ENCODE results near the gene KCTD8.
A peak's percentile ranks its signal among the peaks of the same experiment; 100 is the strongest.

KCTD8 gene

GRCh38 chr4:44448521-44449461, at the start of gene KCTD8:
Gene KCTD8, minus strand, starts transcription at chr4:44448809.
- H3K36me3 ChIP-seq (ENCODE audit: control insufficient read depth, insufficient read depth, low read length): no peaks in the 10 kb centered on the region
- H3K4me3 ChIP-seq (replicated peaks; ENCODE audit: low read depth, low read length): peak within 1 kb of the TSS; percentile 46
- peak; percentile 83 for TF ChIP-seq CTCF (IDR thresholded peaks at IDR 0.05; ENCODE audit: insufficient read depth, low read length, poor library complexity, severe bottlenecking)
- no peaks in the 10 kb centered on the region; the same call in 1 of the 2 replicates for H3K27me3 ChIP-seq (replicated peaks; ENCODE audit: control insufficient read depth, insufficient read depth, low read length)
- peak; percentile 84 for DNase-seq (ENCODE audit: extremely low read depth, insufficient read length)

DNA sequence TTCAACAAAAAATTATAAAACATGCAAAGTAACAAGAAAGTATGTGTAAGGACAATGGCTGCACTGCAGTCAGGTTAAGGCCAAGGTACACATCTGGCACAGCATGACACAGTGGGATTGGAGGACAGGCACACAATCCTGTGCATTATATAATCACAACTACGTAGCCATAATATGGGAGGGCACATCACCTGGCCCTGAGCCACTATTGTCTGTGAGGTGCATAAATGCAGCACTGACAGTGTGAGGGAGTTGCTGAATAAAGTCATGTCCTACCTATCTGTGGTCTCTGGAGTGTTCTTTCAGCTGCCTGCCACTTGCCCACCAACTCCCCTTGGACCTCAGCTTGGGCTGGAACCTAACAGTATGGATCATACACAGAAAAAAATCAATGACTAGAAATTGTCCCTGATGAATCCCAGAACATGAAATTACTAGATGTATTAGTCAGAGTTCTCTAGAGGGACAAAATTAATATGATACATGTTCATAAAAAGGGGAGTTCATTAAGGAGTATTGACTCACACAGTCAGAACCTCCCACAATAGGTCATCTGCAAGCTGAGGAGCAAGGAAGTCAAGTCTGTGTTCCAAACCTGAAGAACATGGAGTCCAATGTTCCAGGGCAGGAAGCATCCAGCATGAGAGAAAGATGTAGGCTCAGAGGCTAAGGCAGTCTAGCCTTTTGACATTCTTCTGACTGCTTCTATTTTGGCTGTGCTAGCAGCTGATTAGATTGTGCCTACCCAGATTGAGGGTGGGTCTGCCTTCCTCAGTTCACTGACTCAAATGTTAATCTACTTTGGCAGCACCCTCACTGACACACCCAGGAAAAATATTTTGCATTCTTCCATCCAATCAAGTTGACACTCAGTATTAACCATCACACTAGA, 46.4 kb upstream of the KCTD8 start:
- TF ChIP-seq CTCF (IDR thresholded peaks at IDR 0.05; ENCODE audit: insufficient read depth, low read length, poor library complexity, severe bottlenecking): no peak
- no peak for DNase-seq (ENCODE audit: extremely low read depth, insufficient read length)
- Histone ChIP-seq H3K27me3 (replicated peaks; ENCODE audit: control insufficient read depth, insufficient read depth, low read length) (no peaks in the 10 kb centered on the region), H3K4me3 (replicated peaks; ENCODE audit: low read depth, low read length) (no peak overlapping the region), H3K36me3 (ENCODE audit: control insufficient read depth, insufficient read depth, low read length) (no peaks in the 10 kb centered on the region)

GRCh38 chr4:44493924-44494323, 45.3 kb upstream of the KCTD8 start:
- no peak for DNase-seq (ENCODE audit: extremely low read depth, insufficient read length)
- Histone ChIP-seq H3K36me3 (ENCODE audit: control insufficient read depth, insufficient read depth, low read length) (no peaks in the 10 kb centered on the region), H3K4me3 (replicated peaks; ENCODE audit: low read depth, low read length) (no peak overlapping the region), H3K27me3 (replicated peaks; ENCODE audit: control insufficient read depth, insufficient read depth, low read length) (no peaks in the 10 kb centered on the region)
- TF ChIP-seq CTCF (IDR thresholded peaks at IDR 0.05; ENCODE audit: insufficient read depth, low read length, poor library complexity, severe bottlenecking): peak; percentile 53

- no peak for TF ChIP-seq CTCF (IDR thresholded peaks at IDR 0.05; ENCODE audit: insufficient read depth, low read length, poor library complexity, severe bottlenecking)
- no peak for DNase-seq (ENCODE audit: extremely low read depth, insufficient read length)
- Histone ChIP-seq H3K27me3 (replicated peaks; ENCODE audit: control insufficient read depth, insufficient read depth, low read length) (no peaks in the 10 kb centered on the region), H3K4me3 (replicated peaks; ENCODE audit: low read depth, low read length) (no peak overlapping the region), H3K36me3 (ENCODE audit: control insufficient read depth, insufficient read depth, low read length) (no peaks in the 10 kb centered on the region)
Observed at GRCh38 chr4:44487341-44487740, 38.7 kb upstream of the KCTD8 start.

DNA sequence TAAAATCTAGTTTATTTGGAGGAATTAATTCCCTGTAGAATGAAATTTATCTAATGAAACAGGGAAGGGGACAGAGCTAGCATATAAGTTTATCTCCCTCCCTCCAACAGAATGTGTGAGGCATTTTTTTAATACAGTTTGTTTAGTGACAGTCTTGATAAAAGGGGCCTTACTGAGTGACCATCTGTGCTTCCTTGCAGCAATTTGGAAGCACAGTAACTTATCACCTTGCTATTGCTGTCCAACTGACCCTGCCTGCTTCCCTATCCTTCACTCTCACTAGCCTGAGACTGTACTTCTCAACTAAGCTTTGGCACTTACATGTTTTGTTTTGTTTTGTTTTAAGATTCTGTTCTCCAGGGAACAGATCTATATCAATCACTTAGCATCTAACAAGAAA, 31.1 kb upstream of the KCTD8 start:
- no peak for DNase-seq (ENCODE audit: extremely low read depth, insufficient read length)
- no peak for TF ChIP-seq CTCF (IDR thresholded peaks at IDR 0.05; ENCODE audit: insufficient read depth, low read length, poor library complexity, severe bottlenecking)
- Histone ChIP-seq H3K27me3 (replicated peaks; ENCODE audit: control insufficient read depth, insufficient read depth, low read length) (no peaks in the 10 kb centered on the region), H3K36me3 (ENCODE audit: control insufficient read depth, insufficient read depth, low read length) (no peaks in the 10 kb centered on the region), H3K4me3 (replicated peaks; ENCODE audit: low read depth, low read length) (no peak overlapping the region)

All from GM06990 (cell line).